CD4-positive, alpha-beta T cell treated with Interleukin-12 subunit alpha and Interleukin-12 subunit beta, for 1 hour (primary cell): ENCODE measurements around the gene METRNL.
A peak's percentile ranks its signal among the peaks of the same experiment; 100 is the strongest.

Source experiments
- DNase-seq: peaks from one replicate; pipeline ENCODE4 v3.0.0-alpha.2; 2020

The METRNL gene

DNA sequence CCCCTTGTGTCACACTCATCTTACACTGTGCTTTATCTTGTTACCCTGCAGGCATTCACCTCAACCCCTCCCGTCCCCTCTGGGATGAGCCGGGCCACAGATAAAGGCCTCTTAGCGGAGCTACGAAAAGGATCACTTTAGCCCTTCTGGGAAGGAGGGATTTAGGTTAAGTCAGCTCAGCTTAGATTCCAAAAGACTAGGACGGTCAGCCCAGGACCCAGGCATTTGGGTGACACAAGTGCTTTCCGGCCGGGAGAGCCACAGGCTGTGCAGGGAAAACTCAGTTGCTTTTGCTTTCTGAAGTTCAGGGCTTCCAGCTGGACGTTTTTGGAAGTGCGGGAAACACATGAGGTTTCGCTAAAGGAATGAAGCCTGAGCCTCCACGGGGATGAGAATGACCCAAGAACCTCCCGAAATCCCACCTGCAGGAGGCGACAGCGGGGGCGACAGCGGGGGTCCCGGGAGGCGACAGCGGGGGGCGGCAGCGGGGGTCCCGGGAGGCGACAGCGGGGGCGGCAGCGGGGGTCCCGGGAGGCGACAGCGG is 11.6 kb upstream of the METRNL start:
- DNase-seq = no peak

DNA sequence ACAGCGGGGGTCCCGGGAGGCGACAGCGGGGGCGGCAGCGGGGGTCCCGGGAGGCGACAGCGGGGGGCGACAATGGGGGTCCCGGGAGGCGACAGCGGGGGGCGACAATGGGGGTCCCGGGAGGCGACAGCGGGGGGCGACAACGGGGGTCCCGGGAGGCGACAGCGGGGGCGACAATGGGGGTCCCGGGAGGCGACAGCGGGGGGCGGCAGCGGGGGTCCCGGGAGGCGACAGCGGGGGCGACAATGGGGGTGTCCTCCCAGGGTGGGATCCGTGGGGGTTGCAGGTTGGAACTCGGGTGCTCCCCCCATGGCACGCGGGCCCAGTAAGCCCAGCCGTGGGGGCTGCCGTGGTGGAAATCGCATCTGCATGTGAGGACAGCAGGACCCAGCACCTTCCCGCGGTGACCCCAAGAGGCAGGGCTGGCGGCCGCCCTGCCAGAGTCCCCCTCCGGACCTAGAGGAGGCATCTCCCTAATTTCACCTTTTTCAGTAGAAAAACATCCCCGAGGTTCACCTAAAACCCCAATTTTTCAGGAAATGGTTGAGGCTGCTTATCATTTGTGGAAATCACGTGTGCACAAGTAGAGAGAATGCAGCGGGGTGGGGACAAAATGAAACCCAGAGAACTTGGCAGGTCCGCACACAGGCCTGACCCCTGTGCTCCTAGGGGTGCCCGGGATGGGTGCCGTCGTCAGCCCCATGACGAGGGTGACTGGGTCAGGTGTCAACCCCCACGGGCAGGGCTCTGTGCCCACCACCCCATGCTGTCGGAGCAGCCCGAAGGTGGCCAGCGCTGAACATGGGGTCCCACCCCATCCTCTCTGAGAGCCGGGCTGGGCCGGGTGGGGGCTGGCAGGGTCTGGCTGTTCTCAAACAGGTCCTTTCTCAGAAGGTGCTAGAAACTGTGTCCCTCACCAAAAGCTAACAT is 10.5 kb upstream of the METRNL start:
- no peak for DNase-seq

- DNase-seq = no peak
These were observed 9.9 kb upstream of the METRNL start for GRCh38 chr17:83069571-83069906.

- no peak for DNase-seq
These were observed 9.3 kb upstream of the METRNL start for GRCh38 chr17:83069931-83070742.

DNA sequence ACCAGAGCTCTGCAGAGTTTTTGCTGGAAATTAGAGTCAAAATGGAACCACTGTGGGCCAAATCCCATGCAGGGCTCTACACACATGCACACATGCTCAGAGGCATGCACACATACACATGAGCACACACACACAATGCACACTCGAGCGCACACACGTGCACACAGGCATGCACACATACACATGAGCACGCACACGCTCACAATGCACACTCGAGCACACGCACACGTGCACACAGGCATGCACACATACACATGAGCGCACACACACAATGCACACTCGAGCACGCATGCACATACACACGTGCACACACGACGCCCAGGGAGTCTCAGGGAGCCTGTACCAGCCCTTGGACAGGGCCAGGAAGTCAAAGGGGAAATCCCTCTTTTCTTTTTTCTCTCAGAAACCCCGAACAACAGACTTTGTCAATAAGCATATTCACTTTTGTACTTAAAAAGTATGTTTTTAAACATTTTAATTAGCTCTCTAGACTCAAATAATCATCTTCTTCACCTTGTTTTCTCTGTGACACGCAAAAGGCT is 8.5 kb upstream of the METRNL start:
- no peak for DNase-seq

GRCh38 chr17:83071365-83071764 is 8.0 kb upstream of the METRNL start:
- DNase-seq = no peak

GRCh38 chr17:83071966-83072562 is 7.3 kb upstream of the METRNL start:
- no peak for DNase-seq

DNA sequence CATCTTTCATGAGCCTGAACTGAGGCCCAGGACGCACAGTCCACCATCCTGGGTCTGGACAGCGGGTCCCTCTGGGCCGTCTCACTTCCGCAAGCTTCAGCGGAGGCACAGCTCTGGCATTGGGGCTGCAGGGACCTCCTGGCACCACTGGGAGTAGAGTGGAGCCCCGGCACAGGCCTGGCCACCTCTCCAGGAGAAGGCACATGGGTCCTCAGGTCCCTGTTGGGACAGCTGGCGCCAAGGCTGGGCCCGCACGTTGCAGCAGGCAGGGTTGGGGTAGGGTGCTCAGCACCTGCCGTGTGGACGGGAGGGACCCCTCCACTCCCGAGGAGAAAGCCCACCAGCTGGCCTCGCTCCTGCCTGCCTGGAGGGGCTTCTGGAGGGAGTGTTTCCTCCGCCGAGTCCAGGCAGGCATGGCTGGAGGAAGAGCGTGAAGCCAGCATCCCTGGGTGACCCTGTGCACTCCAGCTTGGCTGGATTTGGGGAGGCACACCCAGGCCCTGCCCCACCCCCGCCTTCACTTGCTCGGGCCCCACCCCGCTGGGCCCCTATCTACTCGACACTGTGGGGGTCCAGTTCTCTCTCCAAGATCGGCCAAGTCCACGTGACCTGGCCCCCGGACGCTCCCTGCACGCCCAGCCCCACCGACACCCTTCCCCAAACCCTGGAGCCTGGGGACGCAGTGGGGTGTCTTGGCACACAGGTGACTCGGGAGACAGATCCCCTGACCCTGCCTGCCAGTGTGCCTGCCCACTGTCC is 6.6 kb upstream of the METRNL start:
- DNase-seq = no peak

GRCh38 chr17:83073389-83074063 is 5.9 kb upstream of the METRNL start:
- no peak for DNase-seq

DNA sequence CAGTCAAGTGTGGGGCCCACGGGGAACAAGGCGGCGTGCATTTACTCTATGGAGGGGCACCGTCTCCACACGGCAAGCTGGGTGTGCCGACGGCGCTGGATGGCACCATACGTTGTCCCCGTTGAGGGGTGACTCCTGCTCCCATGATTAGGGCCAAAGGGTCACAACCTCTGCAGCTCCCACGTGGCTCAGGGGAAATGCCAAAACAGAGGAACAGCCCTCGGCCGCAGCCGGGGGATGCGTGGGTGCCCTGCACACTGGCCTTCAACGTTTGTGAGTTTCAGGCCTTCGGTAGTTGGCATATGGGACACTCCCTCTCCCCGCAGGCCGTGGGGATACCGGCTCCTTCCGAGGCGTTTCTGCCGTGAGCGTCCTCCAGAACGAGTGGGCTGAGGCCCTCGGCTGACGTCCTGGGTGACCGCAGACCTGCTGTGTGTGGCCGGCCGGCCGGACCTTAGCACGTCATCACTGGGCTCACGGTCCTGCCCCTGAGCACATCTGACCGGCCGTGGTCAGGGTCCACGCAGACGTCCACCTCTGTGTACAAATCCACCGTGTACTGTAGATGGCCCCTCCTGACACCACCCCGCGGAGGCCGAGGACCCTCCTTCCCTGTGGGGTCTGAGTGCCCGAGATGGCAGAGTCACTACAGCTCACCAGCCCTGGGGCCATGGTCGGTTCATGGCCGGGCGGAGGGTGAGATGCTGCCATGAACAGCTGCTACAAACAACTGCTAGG is 4.8 kb upstream of the METRNL start:
- no peak for DNase-seq

DNA sequence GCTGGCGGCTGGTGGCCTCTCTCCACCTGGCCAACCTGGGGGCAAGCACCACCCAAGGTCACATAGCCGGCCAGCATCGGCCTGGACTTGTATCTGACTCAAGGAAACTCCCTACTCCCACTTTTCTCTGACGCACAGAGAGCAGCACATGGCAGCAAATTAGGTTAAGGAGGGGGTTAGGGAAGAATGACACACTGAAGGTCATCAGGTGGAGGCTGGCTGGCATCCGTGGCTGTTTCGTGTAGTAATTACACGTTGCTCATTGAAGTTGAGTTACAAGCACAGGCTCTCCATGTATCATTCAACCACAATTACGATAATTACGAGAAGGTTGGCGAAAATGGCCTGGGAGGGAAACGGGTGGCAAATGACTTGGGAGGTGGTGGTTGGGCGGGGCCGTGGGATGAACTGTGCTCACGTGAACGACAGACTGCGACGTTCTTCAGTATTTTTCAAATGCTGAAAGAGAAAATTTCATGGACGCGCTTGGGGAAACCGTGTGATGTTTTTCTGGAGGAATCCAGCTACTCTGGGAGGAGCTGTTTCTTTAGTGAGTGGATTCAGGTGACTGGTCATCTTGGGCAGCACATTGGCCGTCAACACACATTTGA is 4.0 kb upstream of the METRNL start:
- no peak for DNase-seq

DNA sequence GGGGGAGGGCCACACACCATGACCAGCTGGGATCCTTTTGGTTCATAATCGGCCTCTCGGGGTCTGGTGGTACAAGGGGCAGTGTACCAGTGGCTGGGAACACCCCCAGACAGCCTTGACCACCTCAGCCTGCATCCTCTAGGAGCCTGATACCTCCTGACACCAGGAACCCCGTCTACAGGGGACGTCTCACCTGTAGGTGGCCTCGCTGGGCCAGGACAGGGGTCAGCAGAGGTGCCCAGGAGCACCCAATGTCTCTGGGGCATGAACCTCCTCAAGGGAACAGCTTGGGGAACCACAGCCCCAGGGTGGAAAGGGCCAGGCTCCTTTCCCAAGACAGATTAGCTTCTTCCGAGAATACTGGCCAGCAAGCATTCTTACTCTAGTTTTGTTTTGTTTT is 2.5 kb upstream of the METRNL start:
- no peak for DNase-seq

DNA sequence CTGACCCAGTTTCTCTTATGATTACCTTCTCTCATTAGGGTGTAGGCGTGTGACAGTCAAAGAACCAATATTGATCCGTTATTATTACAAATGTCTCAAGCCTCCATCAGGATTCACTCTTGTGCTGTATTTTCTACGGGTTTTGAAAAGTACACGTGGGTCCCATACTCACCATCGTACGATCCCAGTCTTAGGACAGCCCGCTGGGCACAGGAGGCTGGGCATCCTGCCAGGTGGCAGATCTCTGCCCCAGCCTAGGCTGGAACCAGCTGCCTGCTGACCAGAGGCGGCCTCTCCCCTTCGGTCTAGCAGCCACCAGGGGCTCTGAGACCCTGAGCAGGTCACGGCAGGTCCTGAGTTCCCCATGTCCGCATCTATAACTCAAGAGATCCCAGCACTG is 2.0 kb upstream of the METRNL start:
- DNase-seq = no peak

DNA sequence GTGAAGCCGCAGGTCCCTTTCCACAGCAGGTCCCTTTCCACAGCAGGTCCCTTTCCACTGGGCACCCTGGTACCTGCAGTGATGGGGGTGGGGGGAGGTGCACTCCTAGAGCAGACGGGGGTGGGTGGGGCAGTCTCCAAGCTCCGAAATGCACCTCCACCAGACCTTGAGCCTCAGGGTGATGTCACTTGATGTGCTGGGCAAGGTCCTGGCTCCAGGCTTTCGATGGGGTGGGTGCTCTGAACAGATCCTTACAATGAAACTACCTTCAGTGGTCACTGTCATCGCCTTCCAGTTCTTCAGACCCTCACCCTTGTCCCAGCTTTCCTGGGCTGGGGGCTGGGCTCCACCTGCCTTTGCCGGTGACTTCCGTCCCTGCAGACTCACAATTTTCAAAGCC is 1.5 kb upstream of the METRNL start:
- no peak for DNase-seq

GRCh38 chr17:83078378-83079351 is 744 bp upstream of the METRNL start:
- DNase-seq = peak; percentile 34

DNA sequence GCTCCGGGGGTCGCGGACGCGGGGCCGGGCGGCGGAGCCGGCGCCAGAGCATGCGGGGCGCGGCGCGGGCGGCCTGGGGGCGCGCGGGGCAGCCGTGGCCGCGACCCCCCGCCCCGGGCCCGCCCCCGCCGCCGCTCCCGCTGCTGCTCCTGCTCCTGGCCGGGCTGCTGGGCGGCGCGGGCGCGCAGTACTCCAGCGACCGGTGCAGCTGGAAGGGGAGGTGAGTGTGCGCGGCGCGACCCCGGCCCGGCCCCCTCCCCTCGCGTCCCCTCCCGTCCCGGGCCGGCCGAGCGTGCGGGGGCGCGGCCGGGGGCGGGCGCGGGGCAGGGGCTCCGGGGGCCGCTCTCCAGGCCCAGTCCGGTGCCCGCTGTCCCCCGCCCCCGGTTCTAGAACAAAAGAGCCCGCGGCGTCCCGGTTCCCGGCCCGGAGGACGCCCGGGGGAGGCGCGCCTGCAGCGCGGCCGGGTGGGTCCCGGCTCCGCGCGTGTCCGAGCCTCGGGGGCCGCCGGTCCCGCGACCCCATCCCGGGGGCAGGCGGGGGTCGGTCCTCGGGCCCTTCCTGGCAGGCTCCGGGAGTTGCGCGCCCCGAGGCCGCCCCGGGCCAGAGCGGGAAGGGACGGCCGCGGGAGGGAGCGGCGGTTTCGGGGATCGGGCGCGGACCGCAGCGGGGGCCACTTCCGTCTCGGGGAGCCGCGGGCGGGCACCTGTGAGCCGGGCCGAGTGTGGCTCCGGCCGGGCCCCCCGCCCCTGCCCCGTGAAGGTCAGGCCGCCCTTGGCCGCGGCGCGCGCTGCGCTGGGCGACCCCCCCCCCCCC is 563 bp downstream of the METRNL start:
- DNase-seq = no peak

- no peak for DNase-seq
These were observed 1.1 kb downstream of the METRNL start for GRCh38 chr17:83080579-83080857.

- DNase-seq = peak; percentile 47
These were observed 1.7 kb downstream of the METRNL start for GRCh38 chr17:83080858-83081683.
